GM21367 (cell line): ENCODE results near the gene TTLL8.
"Not testable (repeated sequence)": the region's sequence is repeated elsewhere in the genome, so short reads cannot be mapped to it uniquely, and the experiment has no call there.

Source experiments
- ATAC-seq: cut with Tn5 transposase; IDR thresholded peaks from one replicate; pipeline ENCODE4 v1.9.1; 2021; ENCODE audit not compliant: unreplicated experiment

TTLL8 gene

DNA sequence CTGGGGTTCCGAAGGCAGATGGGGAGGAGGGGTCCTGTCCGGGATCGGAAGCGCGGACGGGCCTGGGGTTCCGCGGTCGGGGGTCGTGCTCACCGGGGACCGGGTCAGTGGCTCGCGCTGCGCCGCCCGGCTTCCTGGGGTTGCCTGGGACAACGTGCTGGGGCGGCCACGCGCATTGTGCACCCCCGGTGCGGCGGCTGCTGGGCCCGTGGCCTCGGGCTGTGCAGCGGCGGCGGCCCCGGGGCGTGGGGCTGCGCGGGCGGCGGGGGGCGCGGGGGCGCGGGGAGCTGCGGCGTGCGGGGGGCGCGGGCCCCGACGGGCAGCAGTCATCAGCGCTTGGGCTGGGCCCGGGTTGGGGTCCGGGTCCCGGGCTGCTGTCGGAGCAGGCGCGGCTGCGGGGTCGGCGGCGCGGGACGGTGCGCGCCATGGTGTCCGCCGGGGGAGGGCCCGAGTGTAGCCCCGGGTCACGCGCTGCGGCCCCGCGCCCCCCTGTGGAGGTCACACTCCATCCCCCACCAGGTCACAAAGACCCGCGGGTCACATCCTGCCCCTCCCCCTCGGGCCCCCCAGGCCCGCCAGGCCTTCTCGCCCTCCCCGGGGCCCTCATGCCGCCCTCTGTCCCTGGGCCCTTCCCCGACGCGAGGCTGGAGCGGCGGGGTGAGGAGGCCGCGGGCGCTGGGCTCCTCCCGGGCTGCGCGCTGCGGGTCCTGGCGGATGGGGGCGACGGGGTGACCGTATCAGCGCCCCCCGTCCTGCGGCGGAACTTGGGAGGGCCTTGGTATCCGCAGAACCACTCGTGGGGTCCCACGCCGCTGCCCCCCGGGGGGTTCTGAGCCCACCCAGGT, at the start of gene TTLL8:
Gene TTLL8, minus strand, starts transcription at position 238 of the 845 bp plus-strand sequence.
- no peak for ATAC-seq

GRCh38 chr22:50107529-50107928, 49.4 kb upstream of the TTLL8 start:
- no peak for ATAC-seq

DNA sequence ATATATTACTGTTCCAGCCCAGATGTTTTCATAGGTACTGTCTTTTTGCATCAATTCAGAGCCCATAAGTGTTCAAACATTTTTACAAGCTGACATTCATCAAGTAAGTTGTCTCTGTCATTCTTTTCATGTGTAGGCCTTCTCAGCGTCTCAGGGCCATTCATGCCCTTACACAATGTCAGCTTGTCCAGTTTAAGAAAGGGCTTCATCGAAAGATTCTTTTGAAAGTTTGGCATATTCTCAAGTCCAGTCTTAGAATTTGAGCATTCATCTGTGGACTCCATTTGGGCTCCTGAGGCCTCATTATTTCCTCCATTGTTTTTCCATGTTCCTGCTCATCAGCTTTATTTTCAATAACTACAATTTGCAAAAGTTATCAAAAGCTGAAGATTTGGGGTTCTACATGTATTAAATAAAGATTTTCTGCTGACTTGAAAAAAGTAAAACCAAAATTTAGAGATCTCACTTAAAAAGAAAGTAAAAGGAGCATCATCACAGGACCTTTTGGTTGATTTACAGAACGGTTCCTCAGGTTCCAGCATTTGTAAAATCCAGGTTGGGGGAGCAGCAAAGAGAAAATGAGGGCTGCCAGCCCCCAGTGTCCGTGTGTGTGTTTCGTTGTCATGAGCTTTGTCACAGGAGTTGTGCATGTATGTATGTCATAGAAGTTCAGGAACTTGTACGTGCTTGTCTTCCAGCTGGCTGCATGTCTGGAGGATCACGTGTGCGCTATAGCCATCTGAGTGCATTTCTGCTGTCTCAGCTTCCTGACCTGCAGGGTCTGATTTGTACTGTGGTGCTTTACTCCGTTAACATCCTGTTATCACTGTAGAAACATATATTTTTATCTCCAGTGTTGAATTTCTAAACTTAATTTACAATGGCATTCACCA, 47.4 kb upstream of the TTLL8 start:
- ATAC-seq = no peak

- no peak for ATAC-seq
Observed at GRCh38 chr22:50104141-50104544, 46.0 kb upstream of the TTLL8 start.

- no peak for ATAC-seq
Observed at GRCh38 chr22:50102946-50103345, 44.8 kb upstream of the TTLL8 start.

DNA sequence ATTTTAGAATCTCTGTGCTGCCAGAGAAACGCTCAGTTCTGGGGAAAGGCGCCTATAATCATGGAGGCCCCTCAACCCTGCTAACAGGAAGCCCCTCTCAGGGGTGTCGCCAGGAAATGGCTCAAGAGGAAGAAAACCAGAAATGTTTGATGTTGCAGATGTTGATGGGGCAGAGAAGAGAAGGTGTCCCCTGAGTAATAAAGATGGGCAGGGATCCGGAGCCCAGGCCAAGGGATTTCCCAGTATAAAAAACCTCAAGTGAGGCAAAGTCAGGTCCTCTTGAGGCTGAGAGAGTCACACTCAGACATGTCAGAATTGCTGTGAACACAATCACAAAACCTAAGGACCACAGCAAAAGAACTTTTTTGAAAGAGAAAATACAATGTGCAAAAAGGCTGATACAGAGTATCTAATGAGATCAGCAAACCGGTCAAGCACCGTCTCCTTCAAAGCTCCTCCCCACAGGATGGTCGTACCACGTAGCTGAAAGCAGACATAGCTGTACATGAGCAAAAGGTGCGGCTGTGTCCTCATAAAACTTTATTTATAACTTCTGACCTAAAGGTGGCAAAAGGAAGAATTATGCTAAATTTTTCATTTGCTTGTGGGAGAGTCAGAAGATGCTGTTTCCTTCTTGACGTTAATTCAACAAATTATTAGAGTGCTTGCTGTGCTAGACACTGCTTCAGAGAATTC, 43.9 kb upstream of the TTLL8 start:
- ATAC-seq = no peak

DNA sequence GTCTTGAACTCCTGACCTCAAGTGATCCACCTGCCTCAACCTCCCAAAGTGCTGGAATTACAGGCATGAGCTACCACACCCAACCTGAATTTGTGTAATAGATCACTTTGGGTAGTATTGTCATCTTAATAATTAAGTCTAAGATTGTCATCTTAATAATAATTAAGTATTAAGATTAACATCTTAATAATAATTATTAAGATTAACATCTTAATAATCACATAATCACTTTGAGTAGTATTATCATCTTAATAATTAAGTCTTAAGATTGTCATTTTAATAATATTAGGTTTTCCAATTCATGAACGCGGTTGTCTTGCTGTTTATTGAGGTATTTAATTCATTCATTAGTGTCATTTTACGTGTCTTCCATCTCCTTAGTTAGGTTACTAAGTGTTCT, 40.0 kb upstream of the TTLL8 start:
- ATAC-seq = no peak

GRCh38 chr22:50092342-50092741, 34.2 kb upstream of the TTLL8 start:
- ATAC-seq = no peak

- no peak for ATAC-seq
Observed at GRCh38 chr22:50091092-50091768, 33.1 kb upstream of the TTLL8 start.

GRCh38 chr22:50090412-50090714, 32.3 kb upstream of the TTLL8 start:
- ATAC-seq = no peak

DNA sequence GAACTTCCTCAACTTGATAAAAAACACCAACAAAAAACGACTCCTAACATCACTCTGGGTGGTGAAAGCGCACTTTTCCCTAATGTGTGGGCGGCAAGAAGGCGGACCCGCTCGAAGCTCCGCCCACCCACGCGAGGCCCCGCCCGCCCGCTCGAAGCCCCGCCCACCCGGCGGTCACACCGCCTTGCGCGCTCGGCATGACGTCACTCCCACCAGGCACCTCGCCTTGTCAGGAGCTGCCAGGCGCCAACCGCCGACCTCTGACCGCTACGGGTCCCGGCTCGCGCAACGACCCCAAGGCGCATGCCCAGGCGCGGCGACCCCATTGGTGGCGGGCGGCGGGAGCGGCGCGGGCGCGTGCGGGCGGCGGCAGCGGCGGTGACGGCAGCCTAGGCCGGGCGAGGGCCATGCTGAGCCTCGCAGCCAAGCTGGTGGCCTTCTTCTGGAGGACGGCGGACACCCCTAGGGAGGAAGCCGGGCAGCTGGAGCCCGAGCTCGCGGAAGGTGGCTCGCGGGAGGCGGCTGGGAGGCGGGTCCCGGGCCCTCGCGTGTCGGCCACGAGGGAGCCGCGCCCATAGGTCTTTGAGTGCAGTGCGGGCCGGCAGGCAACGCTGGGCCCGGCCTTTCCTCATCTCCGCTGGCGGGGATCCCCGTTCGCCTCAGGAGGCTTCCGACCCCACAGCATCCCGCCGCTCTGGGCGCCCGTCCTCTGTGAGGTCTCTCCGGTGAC, 31.7 kb upstream of the TTLL8 start, which contains the start of gene MOV10L1:
Gene MOV10L1, plus strand, starts transcription at position 325 of the 730 bp plus-strand sequence. Its CDS starts 83 bp downstream, at position 408.
- no peak for ATAC-seq

- ATAC-seq = no peak
Observed at GRCh38 chr22:50089231-50089630, 31.1 kb upstream of the TTLL8 start.

GRCh38 chr22:50088096-50088495, 30.0 kb upstream of the TTLL8 start:
- ATAC-seq = no peak

- ATAC-seq = no peak
Observed at GRCh38 chr22:50087646-50088045, 29.5 kb upstream of the TTLL8 start.

DNA sequence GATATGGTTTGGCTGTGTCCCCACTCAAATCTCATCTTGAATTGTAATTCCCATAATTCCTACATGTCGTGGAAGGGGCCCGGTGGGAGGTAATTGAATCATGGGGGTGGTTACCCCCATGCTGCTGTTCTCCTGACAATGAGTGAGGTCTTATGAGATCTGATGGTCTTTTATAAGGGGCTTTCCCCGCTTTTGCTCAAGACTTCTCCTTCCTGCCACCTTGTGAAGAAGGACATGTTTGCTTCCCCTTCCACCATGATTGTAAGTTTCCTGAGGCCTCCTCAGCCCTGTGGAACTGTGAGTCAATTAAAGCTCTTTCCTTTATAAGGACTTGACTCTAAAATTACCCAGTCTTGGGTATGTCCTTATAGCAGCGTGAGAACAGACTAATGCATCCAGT, 28.9 kb upstream of the TTLL8 start:
- not testable (repeated sequence) for ATAC-seq

GRCh38 chr22:50086526-50086925, 28.4 kb upstream of the TTLL8 start:
- ATAC-seq = no peak

- no peak for ATAC-seq
Observed at GRCh38 chr22:50085211-50085972, 27.3 kb upstream of the TTLL8 start, which contains the start of gene MLC1. Gene MLC1 (minus strand): TSS chr22:50085426. CDS start chr22:50084902, 524 bp downstream.

GRCh38 chr22:50084614-50085021, 26.5 kb upstream of the TTLL8 start:
- ATAC-seq = no peak

GRCh38 chr22:50084080-50084477, 26.0 kb upstream of the TTLL8 start:
- ATAC-seq = no peak
